ENCODE measurements around the gene PDE4D.

DNA sequence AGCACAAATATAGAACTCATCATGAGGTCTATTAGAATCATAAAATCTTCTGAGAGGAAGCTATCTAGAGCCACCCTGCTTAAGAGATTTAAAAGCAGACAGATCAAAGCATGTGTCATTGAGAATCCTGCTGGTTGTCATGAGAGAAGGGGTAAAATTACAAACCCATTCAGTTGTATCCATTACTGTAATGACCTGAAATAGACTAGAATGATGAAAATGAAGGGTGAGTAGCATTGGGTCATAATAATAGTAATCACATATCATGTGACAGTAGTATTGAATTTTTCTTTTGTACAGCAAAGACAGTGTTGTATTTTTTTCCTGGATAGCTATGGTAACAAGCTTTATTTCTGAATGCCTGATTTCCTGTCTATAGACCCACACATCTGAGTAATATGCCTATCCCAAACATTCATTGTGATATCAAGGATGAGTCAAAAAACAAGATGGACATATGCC is 149.0 kb downstream of the PDE4D start:
- TF ChIP-seq, protein P1, sequence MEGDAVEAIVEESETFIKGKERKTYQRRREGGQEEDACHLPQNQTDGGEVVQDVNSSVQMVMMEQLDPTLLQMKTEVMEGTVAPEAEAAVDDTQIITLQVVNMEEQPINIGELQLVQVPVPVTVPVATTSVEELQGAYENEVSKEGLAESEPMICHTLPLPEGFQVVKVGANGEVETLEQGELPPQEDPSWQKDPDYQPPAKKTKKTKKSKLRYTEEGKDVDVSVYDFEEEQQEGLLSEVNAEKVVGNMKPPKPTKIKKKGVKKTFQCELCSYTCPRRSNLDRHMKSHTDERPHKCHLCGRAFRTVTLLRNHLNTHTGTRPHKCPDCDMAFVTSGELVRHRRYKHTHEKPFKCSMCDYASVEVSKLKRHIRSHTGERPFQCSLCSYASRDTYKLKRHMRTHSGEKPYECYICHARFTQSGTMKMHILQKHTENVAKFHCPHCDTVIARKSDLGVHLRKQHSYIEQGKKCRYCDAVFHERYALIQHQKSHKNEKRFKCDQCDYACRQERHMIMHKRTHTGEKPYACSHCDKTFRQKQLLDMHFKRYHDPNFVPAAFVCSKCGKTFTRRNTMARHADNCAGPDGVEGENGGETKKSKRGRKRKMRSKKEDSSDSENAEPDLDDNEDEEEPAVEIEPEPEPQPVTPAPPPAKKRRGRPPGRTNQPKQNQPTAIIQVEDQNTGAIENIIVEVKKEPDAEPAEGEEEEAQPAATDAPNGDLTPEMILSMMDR (IDR thresholded peaks at IDR 0.05): no peak
- TF ChIP-seq POLR2A (IDR thresholded peaks at IDR 0.05): no peak
